IPS-NIHi11 (cell line): Measurements from ENCODE around the gene EDN3.
"Not testable (repeated sequence)": the region's sequence is repeated elsewhere in the genome, so short reads cannot be mapped to it uniquely, and the experiment has no call there.

ENCODE experiments used
- DNase-seq: peaks from one replicate; pipeline ENCODE4 v3.0.0; 2012; ENCODE audit warnings: mixed read lengths, low spot score

Gene EDN3

GRCh38 chr20:59336540-59336939 lies 36.1 kb downstream of the EDN3 start:
- DNase-seq, result no peak

DNA sequence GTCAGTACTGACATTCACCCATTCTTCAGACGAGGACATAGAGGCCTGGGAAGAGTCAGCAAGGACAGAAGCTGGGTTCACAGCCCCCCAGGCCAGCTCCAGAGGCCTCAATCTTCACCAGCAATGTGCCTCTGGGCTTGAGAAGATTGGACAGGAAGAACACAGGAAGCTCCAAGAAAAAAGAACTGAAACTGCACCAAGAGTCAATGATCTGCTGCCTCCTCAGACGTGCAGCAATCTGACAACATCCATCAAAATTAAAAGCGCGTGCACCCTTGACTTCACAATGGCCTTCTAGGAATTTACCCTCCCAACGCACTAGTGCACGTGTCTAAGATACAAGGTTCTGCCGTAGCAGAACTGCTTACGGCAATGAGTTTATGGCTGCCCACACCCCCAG lies 38.0 kb downstream of the EDN3 start:
- DNase-seq, result not testable (repeated sequence)

DNA sequence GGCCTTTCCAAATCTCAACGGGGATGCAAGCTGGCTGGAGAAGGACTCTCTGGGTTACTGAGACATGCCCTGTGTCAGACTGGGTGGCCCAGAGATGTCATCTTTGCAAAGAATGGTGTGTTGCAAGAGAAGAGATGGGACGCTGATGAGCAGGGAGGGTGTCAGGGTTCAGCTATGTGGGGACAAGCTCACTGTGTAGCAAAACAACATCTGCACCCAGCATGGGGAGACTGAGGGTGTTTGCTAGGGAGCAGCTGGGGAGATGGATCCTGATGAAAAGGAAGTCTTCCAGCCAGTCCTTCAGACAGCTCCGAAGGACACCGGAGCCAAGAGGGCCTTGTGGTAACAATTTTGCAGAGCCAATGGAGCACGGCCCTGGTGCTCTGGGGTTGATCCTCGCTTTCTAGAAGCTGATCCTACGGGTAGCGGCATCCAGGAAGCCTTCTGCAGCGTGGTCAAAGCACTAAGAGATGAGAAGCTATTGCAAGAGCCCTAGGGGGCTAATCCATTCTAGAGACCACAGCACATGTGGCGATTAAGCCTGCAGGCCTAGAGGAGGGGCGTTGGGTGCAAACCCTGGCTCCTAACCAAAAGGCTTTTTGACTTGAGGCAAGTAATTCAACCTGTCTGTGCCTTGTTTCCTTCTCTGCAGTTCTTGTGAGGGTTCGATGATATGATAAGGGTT lies 39.9 kb downstream of the EDN3 start:
- DNase-seq, result no peak

DNA sequence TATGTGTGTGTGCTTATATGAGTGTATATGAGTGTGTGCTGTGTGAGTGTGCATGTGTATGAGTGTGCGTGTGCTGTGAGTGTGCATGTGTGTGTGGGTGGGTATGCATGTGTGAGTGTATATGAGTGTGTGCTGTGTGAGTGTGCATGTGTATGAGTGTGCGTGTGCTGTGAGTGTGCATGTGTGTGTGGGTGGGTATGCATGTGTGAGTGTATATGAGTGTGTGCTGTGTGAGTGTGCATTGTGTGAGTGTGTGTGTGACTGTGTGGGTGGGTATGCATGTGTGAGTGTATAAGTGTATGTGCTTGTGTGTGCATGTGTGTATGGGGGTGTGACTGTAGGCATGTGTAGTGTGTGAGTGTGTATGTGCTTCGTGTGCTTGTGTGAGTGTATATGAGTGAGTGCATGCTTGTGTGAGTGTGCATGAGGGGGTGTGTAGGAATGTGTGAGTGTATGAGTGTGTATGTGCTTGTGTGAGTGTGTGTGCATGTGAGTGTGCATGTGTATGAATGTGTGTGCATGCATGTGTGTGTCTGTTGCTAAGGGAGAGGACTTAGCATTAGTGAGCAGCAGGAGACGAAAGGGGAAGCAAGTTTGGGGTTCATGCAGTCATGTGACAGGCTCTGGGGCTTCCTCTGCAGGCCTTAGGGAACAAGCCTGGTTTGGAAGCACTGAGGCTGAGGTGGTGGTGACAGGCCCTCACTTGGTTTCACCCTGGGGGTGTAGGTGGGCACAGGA lies 41.0 kb downstream of the EDN3 start:
- DNase-seq, result not testable (repeated sequence)

DNA sequence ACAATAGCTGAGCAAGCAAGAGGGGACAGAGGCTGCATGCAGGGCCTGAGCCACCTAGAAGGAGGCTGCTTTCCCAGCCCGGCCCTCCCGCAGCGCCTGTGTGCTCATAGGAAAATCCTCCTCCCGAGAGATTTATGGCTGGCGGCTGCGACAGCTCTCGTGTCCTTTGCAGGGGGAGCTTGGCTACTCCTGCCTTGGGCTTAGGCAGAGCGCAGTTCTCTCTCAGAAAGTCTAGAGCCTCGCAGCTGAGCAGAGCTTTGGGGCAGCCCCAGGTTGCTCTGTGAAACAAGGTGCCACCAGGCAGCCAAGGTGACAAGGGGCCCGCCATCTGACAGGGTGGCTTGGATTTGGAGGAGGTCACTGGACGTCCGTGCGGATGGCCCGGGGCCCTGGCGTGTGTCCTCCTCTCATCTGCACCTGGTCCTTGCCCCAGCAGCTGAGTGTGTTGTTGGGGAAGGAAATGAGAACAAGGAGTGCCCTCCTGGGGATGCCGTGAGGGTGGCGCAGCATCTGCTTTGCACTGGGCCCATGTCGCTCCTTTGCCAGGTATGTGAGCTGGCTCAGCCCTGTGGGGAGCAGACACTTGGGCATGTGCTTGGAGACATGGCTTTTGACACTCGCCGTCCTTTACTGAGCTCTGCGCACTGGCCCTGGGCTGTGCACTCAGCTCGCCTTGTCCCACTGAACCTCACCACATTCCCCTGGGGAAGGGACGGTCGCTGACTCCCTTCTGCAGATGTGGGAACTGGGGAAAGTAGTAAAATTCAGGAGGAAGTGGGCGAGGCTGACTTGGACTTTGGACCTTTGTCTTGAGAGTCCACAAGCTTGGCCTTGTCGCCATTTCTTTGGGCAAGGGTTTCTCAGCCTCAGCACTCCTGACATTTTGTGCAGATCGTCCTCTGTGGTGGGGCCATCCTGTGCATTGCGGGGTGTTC lies 41.9 kb downstream of the EDN3 start:
- no peak for DNase-seq

DNA sequence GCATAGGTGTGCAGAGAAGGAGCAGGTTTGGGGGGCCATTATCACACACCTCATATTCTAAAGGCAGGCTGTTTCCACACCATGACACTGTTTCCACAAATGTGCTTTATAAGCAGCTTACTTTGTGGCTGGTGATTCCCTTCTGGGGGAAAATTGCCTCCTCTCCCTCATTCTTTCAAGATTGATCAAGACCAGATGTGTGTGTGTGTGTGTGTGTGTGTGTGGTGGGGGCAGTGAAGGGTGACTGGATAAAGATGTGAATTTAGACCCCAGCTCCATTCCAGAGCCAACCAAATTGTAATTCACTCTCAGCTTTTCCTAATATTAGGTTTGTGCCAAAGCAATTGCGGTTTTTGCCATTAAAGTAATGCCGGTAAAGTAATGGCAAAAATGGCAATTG lies 45.6 kb downstream of the EDN3 start:
- no peak for DNase-seq

- DNase-seq, result no peak
Measured at GRCh38 chr20:59349277-59349676, 48.9 kb downstream of the EDN3 start.

GRCh38 chr20:59350330-59351156 lies 50.1 kb downstream of the EDN3 start:
- DNase-seq, result no peak

GRCh38 chr20:59351157-59352040 lies 51.0 kb downstream of the EDN3 start:
- no peak for DNase-seq

DNA sequence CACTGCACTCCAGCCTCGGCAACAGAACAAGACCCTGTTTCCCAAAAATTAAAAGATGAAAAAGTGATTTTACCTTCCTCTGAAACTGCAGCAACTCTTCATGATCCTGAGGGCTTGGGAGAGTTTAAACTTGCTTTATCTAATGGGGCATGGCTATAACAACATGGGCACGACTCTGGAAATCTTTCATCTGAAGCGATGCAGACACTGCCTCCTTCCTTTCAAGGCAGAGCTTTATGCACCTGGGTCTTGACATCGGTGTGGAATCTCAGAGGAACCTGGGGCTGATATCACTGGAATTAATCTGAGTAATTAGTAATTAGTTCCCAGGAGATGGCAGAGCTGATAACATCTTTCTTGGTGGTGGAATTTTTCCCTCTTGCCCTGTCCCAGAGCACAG lies 52.1 kb downstream of the EDN3 start:
- DNase-seq, result no peak

DNA sequence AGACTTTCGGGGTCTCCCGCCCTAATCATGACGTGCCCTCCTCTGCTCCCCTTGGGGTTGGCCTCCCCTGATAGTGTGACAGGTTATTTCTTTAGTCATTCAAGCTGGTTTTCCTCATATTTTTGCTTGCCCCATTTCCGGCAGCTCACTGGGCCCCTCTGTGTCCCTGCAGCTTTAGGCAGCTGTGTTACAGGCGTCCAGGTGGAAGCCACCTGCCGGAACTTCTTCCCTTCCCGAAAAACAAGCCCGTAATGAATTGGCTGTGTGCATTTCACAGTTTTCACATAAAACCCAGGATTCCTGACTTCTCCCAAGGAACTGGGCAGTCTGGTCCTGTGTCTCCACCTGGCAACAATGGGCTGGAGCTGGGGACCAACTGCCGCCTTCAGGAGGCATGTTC lies 52.6 kb downstream of the EDN3 start:
- DNase-seq, result no peak

DNA sequence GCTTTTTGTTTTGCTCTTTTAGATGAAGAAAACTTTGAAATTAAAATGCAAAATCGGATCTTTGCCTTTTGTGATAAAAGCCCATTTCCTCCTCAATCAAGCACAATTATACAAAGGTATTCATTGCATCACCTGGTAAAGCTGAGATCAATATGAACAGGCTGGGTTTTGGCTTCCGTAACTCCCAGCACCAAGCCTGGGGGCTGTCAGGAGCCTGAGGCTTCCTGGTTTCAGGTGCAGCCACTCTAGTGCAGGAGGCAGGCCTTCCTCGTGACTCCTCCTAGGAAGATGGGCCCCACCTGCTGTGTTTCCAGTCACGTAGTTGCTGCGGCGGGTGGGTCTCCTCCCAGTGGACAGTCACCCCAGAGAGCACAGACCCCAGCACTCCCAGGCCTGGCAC lies 54.0 kb downstream of the EDN3 start:
- no peak for DNase-seq

DNA sequence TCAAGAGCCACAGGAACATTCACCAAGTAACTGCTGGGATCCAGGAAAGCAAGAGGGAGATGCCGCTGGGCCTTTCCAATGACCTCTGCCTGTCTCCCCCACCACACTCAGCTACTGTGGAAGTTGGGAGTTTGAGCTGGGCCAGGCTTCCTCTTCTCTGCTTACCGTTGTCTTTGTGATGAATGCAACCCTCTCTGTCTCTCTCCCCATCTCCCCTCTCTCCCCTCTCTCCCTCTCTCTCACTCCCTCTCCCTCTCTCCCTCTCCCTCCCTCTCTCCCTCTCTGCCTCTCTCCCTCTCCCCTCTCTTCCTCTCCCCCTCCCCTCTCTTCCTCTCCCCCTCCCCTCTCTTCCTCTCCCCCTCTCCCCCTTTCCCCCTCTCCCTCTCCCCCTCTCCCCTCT lies 54.8 kb downstream of the EDN3 start:
- DNase-seq, result no peak

DNA sequence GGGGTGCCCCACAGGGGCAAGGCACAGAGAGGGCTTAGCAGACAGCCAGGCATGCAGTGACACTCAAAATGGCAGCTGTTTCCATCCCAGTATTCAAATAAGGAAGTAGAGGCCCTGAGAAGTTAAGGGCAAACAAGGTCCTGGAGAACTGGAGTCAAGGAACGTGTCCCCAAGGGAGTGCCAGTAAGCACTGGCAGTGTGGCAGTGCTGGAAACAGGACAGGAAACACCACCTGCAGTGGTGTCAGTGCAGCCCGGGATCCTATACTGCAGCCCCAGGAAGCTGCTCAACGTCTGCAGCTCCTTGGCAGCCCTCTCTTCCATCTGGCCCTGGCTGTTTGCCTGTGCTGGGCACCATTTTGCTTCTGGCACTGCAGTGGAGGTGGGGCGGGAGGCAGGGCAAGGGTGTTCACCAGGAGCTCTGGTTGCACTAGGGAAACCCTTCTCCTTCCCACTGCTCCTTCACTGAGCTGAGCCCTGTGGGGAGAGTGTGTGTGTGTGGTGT lies 56.3 kb downstream of the EDN3 start:
- DNase-seq, result no peak

GRCh38 chr20:59358793-59359192 lies 58.4 kb downstream of the EDN3 start:
- DNase-seq, result not testable (repeated sequence)

DNA sequence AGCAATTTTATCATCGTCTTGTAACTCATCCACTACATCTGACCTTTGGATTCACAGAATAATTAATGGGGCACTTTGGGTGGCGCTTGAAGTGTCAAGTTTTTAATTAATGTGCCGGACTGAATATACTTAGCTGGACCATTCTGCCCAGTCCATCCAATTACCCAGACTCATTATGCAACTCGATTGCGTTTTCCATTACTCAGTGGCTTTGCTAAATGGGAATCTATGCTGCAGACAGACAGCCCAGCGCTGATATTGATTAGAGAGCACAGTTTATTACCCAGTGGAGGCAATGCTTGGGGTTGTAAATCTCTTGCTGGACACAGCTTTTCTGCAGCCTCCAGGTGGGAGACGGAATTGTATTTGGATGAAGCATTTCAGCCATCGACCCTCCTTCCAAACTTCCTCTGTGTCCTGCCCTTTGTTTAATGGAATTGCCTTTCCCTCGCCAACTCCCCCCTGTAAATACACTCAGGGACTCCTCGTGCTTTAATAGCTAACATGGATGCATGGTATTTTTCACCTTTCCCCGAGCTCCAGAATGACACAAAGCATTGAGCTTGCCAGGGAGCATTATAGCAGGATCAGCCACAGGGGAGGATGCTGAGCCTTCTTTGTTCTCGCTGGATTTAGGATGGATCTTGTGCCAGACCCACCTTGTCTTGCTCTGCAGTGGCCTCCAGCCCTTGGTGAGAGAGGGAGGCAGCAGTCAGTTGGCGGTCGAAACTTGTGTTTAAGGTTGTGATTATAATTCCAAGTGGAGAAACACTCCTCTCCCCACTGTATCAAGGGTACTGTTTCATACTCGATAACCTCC lies 59.7 kb downstream of the EDN3 start:
- DNase-seq, result no peak

DNA sequence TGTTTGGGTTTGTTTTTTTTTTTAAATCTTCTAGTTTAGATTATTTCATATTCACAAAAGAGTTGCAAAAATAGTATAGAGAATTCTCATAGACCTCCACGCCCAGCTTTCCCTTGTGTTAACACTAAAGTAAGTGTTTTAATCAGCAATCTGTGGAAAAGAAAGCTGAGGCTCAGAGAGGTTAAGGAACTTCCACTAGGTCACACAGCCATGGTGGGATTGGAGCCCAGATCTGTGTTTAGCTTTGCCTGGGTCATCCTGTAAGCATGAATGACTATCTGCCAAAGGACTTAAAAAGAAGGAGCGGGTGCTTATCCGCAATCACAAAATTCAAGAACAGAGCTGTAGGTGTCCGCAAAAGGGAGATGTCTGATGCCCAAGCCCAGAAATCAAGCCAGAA lies 60.5 kb downstream of the EDN3 start:
- DNase-seq, result no peak

GRCh38 chr20:59361411-59361810 lies 61.0 kb downstream of the EDN3 start:
- no peak for DNase-seq

- DNase-seq, result no peak
Measured at GRCh38 chr20:59363101-59363500, 62.7 kb downstream of the EDN3 start.

- no peak for DNase-seq
Measured at GRCh38 chr20:59364611-59365010, 64.2 kb downstream of the EDN3 start.
